SK-N-SH (cell line): ENCODE measurements around the gene ZCCHC7. TPM values are rescaled to one million over a fixed set of nuclear protein-coding genes. Genes with fewer than 3 reads are reported as not detected.

ENCODE experiments used
- CTCF ChIA-PET: fragments of 300-600, 350-600 bp; formaldehyde crosslinking; extraction: SDS; loops from one replicate; lab custom pipeline; 2021; lab: Yijun Ruan, JAX
- POLR2A ChIA-PET: fragments of 350-600 bp; sonication (Branson Sonifier 250); formaldehyde crosslinking; extraction: SDS; loops from one replicate; lab custom pipeline; 2020; ENCODE audit warnings: antibody characterized with exemption, inconsistent platforms; lab: Yijun Ruan, JAX
- DNase-seq: peaks from one replicate; pipeline ENCODE4 v3.0.0; 2012
- H2AFZ ChIP-seq: fragments of 200-600 bp; sonication (generic); 2 replicates; pipeline ENCODE4 v1.8.1; 2016; ENCODE audit warnings: antibody characterized with exemption, mild to moderate bottlenecking, low read depth
- H3F3A ChIP-seq: fragments of 200-600 bp; sonication (generic); replicated peaks from 2 replicates; pipeline ENCODE3; 2016; ENCODE audit warnings: antibody characterized with exemption, mild to moderate bottlenecking; ENCODE audit not compliant: insufficient read depth
- H3K27ac ChIP-seq, 2 experiments: fragments of 200-500 bp in 1 of 2; fragments of 200-600 bp in 1 of 2; sonication (Bioruptor generic) in 1 of 2; sonication (generic), shearing (Covaris generic) in 1 of 2; 2 replicates each; pipeline versions ENCODE4 v1.5.1 to v1.6.1; 2014 to 2016; ENCODE audit warnings: low read depth in 2 of 2, inconsistent platforms in 1 of 2, low read length in 1 of 2, mild to moderate bottlenecking in 1 of 2, mixed read lengths in 1 of 2
- H3K27me3 ChIP-seq: fragments of 200-600 bp; sonication (generic), shearing (Covaris generic); 2 replicates; pipeline ENCODE4 v1.6.1; 2016; ENCODE audit warnings: mixed run types; ENCODE audit not compliant: insufficient read depth
- H3K36me3 ChIP-seq, 2 experiments: fragments of 200-500 bp in 1 of 2; fragments of 200-600 bp in 1 of 2; sonication (Bioruptor generic) in 1 of 2; sonication (generic) in 1 of 2; replicated peaks in 1 of 2; 2 replicates each; pipeline versions ENCODE3 to v1.5.1; 2014 to 2016; ENCODE audit warnings: low read length in 1 of 2, mild to moderate bottlenecking in 1 of 2; ENCODE audit not compliant: insufficient read depth in 2 of 2, control insufficient read depth in 1 of 2
- H3K4me1 ChIP-seq, 2 experiments: fragments of 200-500 bp in 1 of 2; fragments of 200-600 bp in 1 of 2; sonication (Bioruptor generic) in 1 of 2; sonication (generic), shearing (Covaris generic) in 1 of 2; 2 replicates each; pipeline versions ENCODE4 v1.5.1 to v1.6.1; 2014 to 2016; ENCODE audit warnings: low read depth in 1 of 2, low read length in 1 of 2, mixed run types in 1 of 2; ENCODE audit not compliant: insufficient read depth in 2 of 2, control insufficient read depth in 1 of 2
- H3K4me2 ChIP-seq: fragments of 200-600 bp; sonication (generic), shearing (Covaris generic); 2 replicates; pipeline ENCODE4 v1.6.1; 2017; ENCODE audit warnings: mixed run types
- H3K4me3 ChIP-seq, 2 experiments: fragments of 200-500 bp in 1 of 2; fragments of 200-600 bp in 1 of 2; sonication (Bioruptor generic) in 1 of 2; sonication (generic), shearing (Covaris generic) in 1 of 2; 2 replicates each; pipeline versions ENCODE4 v1.5.1 to v1.8.1; 2014 to 2016; ENCODE audit warnings: low read depth in 2 of 2, inconsistent platforms in 1 of 2, low read length in 1 of 2, mild to moderate bottlenecking in 1 of 2, mixed read lengths in 1 of 2, moderate library complexity in 1 of 2
- H3K79me2 ChIP-seq: fragments of 200-600 bp; sonication (generic); 2 replicates; pipeline ENCODE4 v1.8.1; 2017; ENCODE audit warnings: mild to moderate bottlenecking; ENCODE audit not compliant: insufficient read depth
- H3K9ac ChIP-seq: fragments of 200-600 bp; sonication (generic); 2 replicates; pipeline ENCODE4 v1.6.1; 2017; ENCODE audit warnings: mixed run types
- H3K9me2 ChIP-seq: fragments of 200-600 bp; sonication (generic); 2 replicates; pipeline ENCODE4 v1.6.1; 2017; ENCODE audit warnings: mixed run types
- H3K9me3 ChIP-seq: fragments of 200-600 bp; sonication (generic); 2 replicates; pipeline ENCODE4 v1.6.1; 2017; ENCODE audit warnings: mixed run types, mild to moderate bottlenecking, moderate library complexity
- H4K20me1 ChIP-seq: fragments of 200-600 bp; sonication (generic); 2 replicates; pipeline ENCODE4 v1.6.1; 2017; ENCODE audit warnings: mild to moderate bottlenecking, mixed run types; ENCODE audit not compliant: insufficient read depth
- CHD2 ChIP-seq: fragments of 150-350 bp; IDR thresholded peaks from 2 replicates; pipeline ENCODE4 v1.6.1; 2018; ENCODE audit warnings: low read length; ENCODE audit not compliant: partially characterized antibody
- CTCF ChIP-seq: fragments of 200-600 bp; sonication (generic); IDR thresholded peaks from 2 replicates; pipeline ENCODE4 v1.6.1; 2017; ENCODE audit warnings: antibody characterized with exemption, mild to moderate bottlenecking, moderate library complexity
- ELF1 ChIP-seq: IDR thresholded peaks from 2 replicates; pipeline ENCODE4 v1.4.0; 2012
- EP300 ChIP-seq, 2 experiments: IDR thresholded peaks; 2 replicates each; pipeline versions ENCODE4 v1.4.0 to v1.6.1; 2012; ENCODE audit warnings: borderline replicate concordance in 1 of 2, low read depth in 1 of 2, low read length in 1 of 2
- FOXJ3 ChIP-seq: sonication (generic); formaldehyde crosslinking; IDR thresholded peaks from 2 replicates; pipeline ENCODE4 v1.5.1; 2020; ENCODE audit warnings: mild to moderate bottlenecking, missing genetic modification reagents
- FOXM1 ChIP-seq: IDR thresholded peaks from 2 replicates; pipeline ENCODE4 v1.4.0; 2012; ENCODE audit warnings: low read depth, mild to moderate bottlenecking
- JUND ChIP-seq: IDR thresholded peaks from 2 replicates; pipeline ENCODE4 v1.4.0; 2012
- MAX ChIP-seq: IDR thresholded peaks from 2 replicates; pipeline ENCODE4 v1.4.0; 2012; ENCODE audit warnings: low read depth
- MEF2A ChIP-seq: IDR thresholded peaks from 2 replicates; pipeline ENCODE4 v1.4.0; 2012; ENCODE audit warnings: low read depth, borderline replicate concordance
- MXI1 ChIP-seq: IDR thresholded peaks from 2 replicates; pipeline ENCODE4 v1.6.1; 2012; ENCODE audit warnings: mild to moderate bottlenecking, low read depth, low read length, improper control_type of control experiment
- NRF1 ChIP-seq: IDR thresholded peaks from 2 replicates; pipeline ENCODE4 v1.6.1; 2012; ENCODE audit warnings: low read depth, mild to moderate bottlenecking, low read length
- POLR2AphosphoS5 ChIP-seq: IDR thresholded peaks from 2 replicates; pipeline ENCODE4 v1.6.1; 2012; ENCODE audit warnings: low read depth, low read length
- RCOR1 ChIP-seq: fragments of 150-350 bp; IDR thresholded peaks from 2 replicates; pipeline ENCODE4 v1.6.1; 2017; ENCODE audit warnings: antibody characterized with exemption, low read length
- SMC3 ChIP-seq: IDR thresholded peaks from 2 replicates; pipeline ENCODE4 v1.6.1; 2012; ENCODE audit warnings: low read depth, low read length, improper control_type of control experiment
- YY1 ChIP-seq: IDR thresholded peaks from 2 replicates; pipeline ENCODE4 v1.4.0; 2012; ENCODE audit warnings: low read depth, mild to moderate bottlenecking
- ZBTB33 ChIP-seq: IDR thresholded peaks from 2 replicates; pipeline ENCODE4 v1.4.0; 2012; ENCODE audit warnings: low read depth, borderline replicate concordance
- WGBS: methylation state at CpG from one replicate; pipeline ENCODE4 v1.1.6; 2017; ENCODE audit warnings: low lambda C conversion rate; 5-methylcytosine and 5-hydroxymethylcytosine counted together
- polyA plus RNA-seq, 3 experiments: library from polyadenylated mRNA; depleted of rRNA; stranded (reverse); fragments of >200 nt; gene quantifications; 2 replicates each; pipeline ENCODE4 v1.2.3, GENCODE V29; 2012

Gene ZCCHC7
- polyA plus RNA-seq, 1 of the 3 experiments (the other 2 are of a cell fraction), result 12.6 TPM

GRCh38 chr9:37382161-37382981 lies 262.0 kb downstream of the ZCCHC7 start:
- Histone ChIP-seq H3K4me1 (no peaks in the 10 kb centered on the region), H3K9me3 (no peaks in the 10 kb centered on the region), H3K27ac (no peak overlapping the region), H4K20me1 (no peaks in the 10 kb centered on the region), H3K79me2 (no peaks in the 10 kb centered on the region), H2AFZ (no peak overlapping the region), H3K9ac (no peak overlapping the region), H3K4me2 (no peak overlapping the region), H3K4me3 (no peak overlapping the region), H3F3A (no peaks in the 10 kb centered on the region), H3K36me3 (no peaks in the 10 kb centered on the region), H3K27me3 (no peaks in the 10 kb centered on the region), H3K9me2 (no peaks in the 10 kb centered on the region)
- ChIA-PET CTCF (interaction anchor here (0.6 to 1.6 kb wide), 2 partner anchors 11 to 28 kb away, joined by 3 to 4 read pairs; no protein-coding TSS in a partner anchor), POLR2A (no interaction called here)
- 57% methylated on average over 14 of the region's 14 CpGs for WGBS
- TF ChIP-seq MEF2A (no peak), MAX (no peak), SMC3 (no peak), EP300 (IDR thresholded peaks at IDR 0.05; ENCODE audit: borderline replicate concordance in 1 of 2, low read depth in 1 of 2, low read length in 1 of 2) (no peak), MXI1 (no peak), YY1 (no peak), FOXM1 (no peak), CHD2 (no peak), ELF1 (no peak), NRF1 (no peak)
- no peak for DNase-seq

- ChIA-PET CTCF (no interaction called here), POLR2A (no interaction called here)
- no peaks in the 10 kb centered on the region for H3K9me2 ChIP-seq
- no peak overlapping the region for H3K4me3 ChIP-seq
- H3K4me1 ChIP-seq, result no peaks in the 10 kb centered on the region
- H2AFZ ChIP-seq, result no peak overlapping the region
- TF ChIP-seq MXI1 (no peak), JUND (no peak), ZBTB33 (no peak), CTCF (no peak), RCOR1 (no peak), POLR2AphosphoS5 (no peak), FOXJ3 (CRISPR knock-in tag) (no peak)
- WGBS, result 26% methylated on average over 4 of the region's 5 CpGs
- H3K79me2 ChIP-seq, result no peaks in the 10 kb centered on the region
- no peaks in the 10 kb centered on the region for H3K9me3 ChIP-seq
- H4K20me1 ChIP-seq, result no peaks in the 10 kb centered on the region
- H3K27me3 ChIP-seq, result no peaks in the 10 kb centered on the region
- H3K36me3 ChIP-seq, result no peaks in the 10 kb centered on the region
- no peak overlapping the region for H3K9ac ChIP-seq
- H3K27ac ChIP-seq, result no peak overlapping the region
- H3K4me2 ChIP-seq, result no peak overlapping the region
- DNase-seq, result no peak
- no peaks in the 10 kb centered on the region for H3F3A ChIP-seq
Observed at GRCh38 chr9:37382982-37383357, 262.6 kb downstream of the ZCCHC7 start.
